ENCODE data around the gene FANK1. TPM values are rescaled to one million over a fixed set of nuclear protein-coding genes. Genes with fewer than 3 reads are reported as not detected.

FANK1 gene
- total RNA-seq, 2 experiments from 2014 or later = 0.31 to 0.35 TPM

Other genes with a start within 250 kb of the FANK1 start
- not detected for gene TEX36, start 213.4 kb upstream of the FANK1 start, total RNA-seq
- 10 to 100 TPM; 37.0 to 39.5 TPM for gene EDRF1, start 176.9 kb upstream of the FANK1 start, total RNA-seq
- gene MMP21, start 120.7 kb upstream of the FANK1 start, total RNA-seq = under 1 TPM in 1 of 2 experiments, not detected in 1; 0.10 TPM
- gene UROS, start 73.3 kb upstream of the FANK1 start, total RNA-seq = 10 to 100 TPM; 40.4 to 43.3 TPM
- 10 to 100 TPM; 56.4 to 60.6 TPM for gene BCCIP, start 73.0 kb upstream of the FANK1 start, total RNA-seq
- 1 to 10 TPM; 8.2 to 9.6 TPM for gene DHX32, start 15.3 kb upstream of the FANK1 start, total RNA-seq